NB4 (cell line): ENCODE results near the gene BAZ2A.

Experiments
- MYC ChIP-seq: IDR thresholded peaks from 2 replicates; pipeline ENCODE4 v1.6.1; 2011; ENCODE audit warnings: low read depth, low read length
- POLR2A ChIP-seq: IDR thresholded peaks from 2 replicates; pipeline ENCODE4 v1.6.1; 2011; ENCODE audit warnings: mild to moderate bottlenecking; ENCODE audit not compliant: insufficient read length; ENCODE audit errors: extremely low read depth
- TF ChIP-seq, protein P1 (sequence below): IDR thresholded peaks from one replicate; pipeline ENCODE4 v1.5.1; 2012; ENCODE audit warnings: low read depth, low read length
- TF ChIP-seq, protein P2 (sequence below): IDR thresholded peaks from 2 replicates; pipeline ENCODE4 v1.6.1; 2011; ENCODE audit warnings: low read depth, low read length

DNA sequence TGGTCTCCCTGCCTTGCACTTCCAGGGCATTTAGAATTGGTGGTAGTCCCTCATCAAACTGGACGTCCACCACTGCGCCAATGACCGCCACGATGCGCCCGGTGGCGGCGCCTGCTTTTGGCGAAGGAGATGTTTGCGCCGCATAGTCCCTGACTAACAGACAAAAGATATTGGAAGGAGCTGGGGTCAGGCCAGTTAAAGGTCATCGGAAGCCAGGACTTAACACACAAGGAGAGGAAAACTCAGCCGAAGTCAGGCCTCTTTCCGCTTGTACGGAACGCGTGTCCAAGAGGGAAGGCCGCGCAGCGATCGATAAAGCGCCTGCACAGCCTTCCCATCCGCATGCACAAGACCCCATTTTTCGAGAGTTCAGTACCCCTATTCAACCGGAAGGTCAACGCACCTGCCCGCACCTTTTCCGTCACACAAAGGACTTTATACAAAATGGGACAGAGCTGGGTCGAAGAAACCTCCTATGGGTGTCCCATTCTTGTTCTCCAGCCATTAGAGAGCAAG lies 15.1 kb upstream of the BAZ2A start:
- TF ChIP-seq, protein P1, sequence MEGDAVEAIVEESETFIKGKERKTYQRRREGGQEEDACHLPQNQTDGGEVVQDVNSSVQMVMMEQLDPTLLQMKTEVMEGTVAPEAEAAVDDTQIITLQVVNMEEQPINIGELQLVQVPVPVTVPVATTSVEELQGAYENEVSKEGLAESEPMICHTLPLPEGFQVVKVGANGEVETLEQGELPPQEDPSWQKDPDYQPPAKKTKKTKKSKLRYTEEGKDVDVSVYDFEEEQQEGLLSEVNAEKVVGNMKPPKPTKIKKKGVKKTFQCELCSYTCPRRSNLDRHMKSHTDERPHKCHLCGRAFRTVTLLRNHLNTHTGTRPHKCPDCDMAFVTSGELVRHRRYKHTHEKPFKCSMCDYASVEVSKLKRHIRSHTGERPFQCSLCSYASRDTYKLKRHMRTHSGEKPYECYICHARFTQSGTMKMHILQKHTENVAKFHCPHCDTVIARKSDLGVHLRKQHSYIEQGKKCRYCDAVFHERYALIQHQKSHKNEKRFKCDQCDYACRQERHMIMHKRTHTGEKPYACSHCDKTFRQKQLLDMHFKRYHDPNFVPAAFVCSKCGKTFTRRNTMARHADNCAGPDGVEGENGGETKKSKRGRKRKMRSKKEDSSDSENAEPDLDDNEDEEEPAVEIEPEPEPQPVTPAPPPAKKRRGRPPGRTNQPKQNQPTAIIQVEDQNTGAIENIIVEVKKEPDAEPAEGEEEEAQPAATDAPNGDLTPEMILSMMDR, result no peak
- TF ChIP-seq POLR2A (no peak), MYC (no peak)
- TF ChIP-seq, protein P2, sequence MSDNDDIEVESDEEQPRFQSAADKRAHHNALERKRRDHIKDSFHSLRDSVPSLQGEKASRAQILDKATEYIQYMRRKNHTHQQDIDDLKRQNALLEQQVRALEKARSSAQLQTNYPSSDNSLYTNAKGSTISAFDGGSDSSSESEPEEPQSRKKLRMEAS, result no peak
